ENCODE measurements around the gene HOXA2.

Gene HOXA2

GRCh38 chr7:27147199-27148030 lies 44.9 kb upstream of the HOXA2 start, which contains the start of gene HOXA6:
Gene HOXA6 (minus strand): TSS chr7:27147774. CDS start chr7:27147749, 25 bp downstream.
- Histone ChIP-seq H3K79me2 (ENCODE audit: low read length) (peaks cover 12% of the 10 kb centered on the region), H3K9ac (ENCODE audit: low read length) (no peak within 1 kb of the TSS), H3K4me3 (ENCODE audit: low read length) (no peak within 1 kb of the TSS), H3K9me3 (ENCODE audit: insufficient read depth, low read length) (no peaks in the 10 kb centered on the region), H3K36me3 (replicated peaks; ENCODE audit: low read depth, low read length) (no peaks in the 10 kb centered on the region), H4K20me1 (ENCODE audit: insufficient read depth, low read length) (no peaks in the 10 kb centered on the region), H3K27me3 (ENCODE audit: low read depth, low read length) (no peaks in the 10 kb centered on the region), H3K4me2 (ENCODE audit: low read length) (no peak within 1 kb of the TSS), H2AFZ (ENCODE audit: low read depth, low read length) (no peak within 1 kb of the TSS), H3K4me1 (ENCODE audit: low read length) (peaks cover 10% of the 10 kb centered on the region; the same call in 1 of the 2 replicates), H3K27ac (ENCODE audit: low read length) (no peak within 1 kb of the TSS)
- TF ChIP-seq EZH2phosphoT487 (IDR thresholded peaks at IDR 0.05; ENCODE audit: low read depth) (no peak), CTCF (IDR thresholded peaks at IDR 0.05; ENCODE audit: low read depth, low read length) (no peak)

GRCh38 chr7:27146491-27147198 lies 44.2 kb upstream of the HOXA2 start:
- peaks cover 12% of the 10 kb centered on the region; the same call in 1 of the 2 replicates for H3K4me1 ChIP-seq (ENCODE audit: low read length)
- H3K9ac ChIP-seq (ENCODE audit: low read length), result no peak overlapping the region
- no peaks in the 10 kb centered on the region for H3K9me3 ChIP-seq (ENCODE audit: insufficient read depth, low read length)
- no peaks in the 10 kb centered on the region for H4K20me1 ChIP-seq (ENCODE audit: insufficient read depth, low read length)
- no peaks in the 10 kb centered on the region for H3K36me3 ChIP-seq (replicated peaks; ENCODE audit: low read depth, low read length)
- H2AFZ ChIP-seq (ENCODE audit: low read depth, low read length), result no peak overlapping the region
- no peak overlapping the region for H3K4me2 ChIP-seq (ENCODE audit: low read length)
- no peak overlapping the region for H3K4me3 ChIP-seq (ENCODE audit: low read length)
- no peaks in the 10 kb centered on the region; the same call in 1 of the 2 replicates for H3K27me3 ChIP-seq (ENCODE audit: low read depth, low read length)
- peaks cover 12% of the 10 kb centered on the region for H3K79me2 ChIP-seq (ENCODE audit: low read length)
- no peak for TF ChIP-seq EZH2phosphoT487 (IDR thresholded peaks at IDR 0.05; ENCODE audit: low read depth)
- no peak for TF ChIP-seq CTCF (IDR thresholded peaks at IDR 0.05; ENCODE audit: low read depth, low read length)
- H3K27ac ChIP-seq (ENCODE audit: low read length), result no peak overlapping the region

GRCh38 chr7:27145914-27146412 lies 43.5 kb upstream of the HOXA2 start:
- Histone ChIP-seq H3K9ac (ENCODE audit: low read length) (no peak overlapping the region), H3K36me3 (replicated peaks; ENCODE audit: low read depth, low read length) (no peaks in the 10 kb centered on the region), H3K4me3 (ENCODE audit: low read length) (no peak overlapping the region), H3K4me1 (ENCODE audit: low read length) (peaks cover 9% of the 10 kb centered on the region; the same call in 1 of the 2 replicates), H3K9me3 (ENCODE audit: insufficient read depth, low read length) (no peaks in the 10 kb centered on the region), H3K27me3 (ENCODE audit: low read depth, low read length) (no peaks in the 10 kb centered on the region; the same call in 1 of the 2 replicates), H4K20me1 (ENCODE audit: insufficient read depth, low read length) (no peaks in the 10 kb centered on the region), H3K4me2 (ENCODE audit: low read length) (no peak overlapping the region), H3K79me2 (ENCODE audit: low read length) (peaks cover 12% of the 10 kb centered on the region), H3K27ac (ENCODE audit: low read length) (no peak overlapping the region), H2AFZ (ENCODE audit: low read depth, low read length) (no peak overlapping the region)
- TF ChIP-seq CTCF (IDR thresholded peaks at IDR 0.05; ENCODE audit: low read depth, low read length), result no peak
- TF ChIP-seq EZH2phosphoT487 (IDR thresholded peaks at IDR 0.05; ENCODE audit: low read depth), result no peak

Data from OCI-LY3 (cell line).